Hepatocyte (in vitro differentiated cells): ENCODE results near the gene BABAM1.

Source experiments
- EZH2 ChIP-seq: fragments of 200-600 bp; sonication (generic); IDR thresholded peaks from 2 replicates; pipeline ENCODE4 v1.6.1; 2016; ENCODE audit warnings: antibody characterized with exemption, mild to moderate bottlenecking, borderline replicate concordance
- EZH2phosphoT487 ChIP-seq: fragments of 200-600 bp; sonication (generic); IDR thresholded peaks from one replicate; pipeline ENCODE4 v1.6.1; 2018; ENCODE audit warnings: antibody characterized with exemption, mild to moderate bottlenecking, low read depth, moderate library complexity; ENCODE audit not compliant: unreplicated experiment, severe bottlenecking
- TF ChIP-seq, protein P1 (sequence below): fragments of 200-600 bp; sonication (generic); IDR thresholded peaks from 2 replicates; pipeline ENCODE4 v1.5.1; 2016; ENCODE audit warnings: antibody characterized with exemption, mild to moderate bottlenecking; ENCODE audit not compliant: poor library complexity

- TF ChIP-seq EZH2 = no peak
- TF ChIP-seq, protein P1, sequence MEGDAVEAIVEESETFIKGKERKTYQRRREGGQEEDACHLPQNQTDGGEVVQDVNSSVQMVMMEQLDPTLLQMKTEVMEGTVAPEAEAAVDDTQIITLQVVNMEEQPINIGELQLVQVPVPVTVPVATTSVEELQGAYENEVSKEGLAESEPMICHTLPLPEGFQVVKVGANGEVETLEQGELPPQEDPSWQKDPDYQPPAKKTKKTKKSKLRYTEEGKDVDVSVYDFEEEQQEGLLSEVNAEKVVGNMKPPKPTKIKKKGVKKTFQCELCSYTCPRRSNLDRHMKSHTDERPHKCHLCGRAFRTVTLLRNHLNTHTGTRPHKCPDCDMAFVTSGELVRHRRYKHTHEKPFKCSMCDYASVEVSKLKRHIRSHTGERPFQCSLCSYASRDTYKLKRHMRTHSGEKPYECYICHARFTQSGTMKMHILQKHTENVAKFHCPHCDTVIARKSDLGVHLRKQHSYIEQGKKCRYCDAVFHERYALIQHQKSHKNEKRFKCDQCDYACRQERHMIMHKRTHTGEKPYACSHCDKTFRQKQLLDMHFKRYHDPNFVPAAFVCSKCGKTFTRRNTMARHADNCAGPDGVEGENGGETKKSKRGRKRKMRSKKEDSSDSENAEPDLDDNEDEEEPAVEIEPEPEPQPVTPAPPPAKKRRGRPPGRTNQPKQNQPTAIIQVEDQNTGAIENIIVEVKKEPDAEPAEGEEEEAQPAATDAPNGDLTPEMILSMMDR = no peak
- TF ChIP-seq EZH2phosphoT487 = no peak
These were observed 16.3 kb downstream of the BABAM1 start for GRCh38 chr19:17283504-17283996.
